Prostate gland (tissue), 2 donors: ENCODE measurements around the gene CHID1. TPM values are rescaled to one million over a fixed set of nuclear protein-coding genes. Genes with fewer than 3 reads are reported as not detected.

ENCODE experiments used
- DNase-seq: peaks from one replicate; pipeline ENCODE4 v3.0.0-alpha.2; 2019; ENCODE audit warnings: low spot score
- H3K27ac ChIP-seq, 2 donors: fragments of 200-600 bp; sonication (generic); 2 replicates each; pipeline ENCODE4 v1.5.1; 2017 to 2019
- H3K27me3 ChIP-seq: fragments of 200-600 bp; sonication (generic); replicated peaks from 2 replicates; pipeline ENCODE4 v1.5.1; 2019; ENCODE audit not compliant: insufficient read depth
- H3K36me3 ChIP-seq, 2 donors: fragments of 200-600 bp; sonication (generic); 1 replicate in 1 of 2; 2 replicates in 1 of 2; pipeline versions ENCODE4 v1.5.1 to v1.8.1; 2017 to 2019
- H3K4me1 ChIP-seq: fragments of 200-600 bp; sonication (generic); replicated peaks from 2 replicates; pipeline ENCODE4 v1.5.1; 2019
- H3K4me3 ChIP-seq, 2 donors: fragments of 200-600 bp; sonication (generic); 2 replicates each; pipeline ENCODE4 v1.5.1; 2017 to 2019
- H3K9me3 ChIP-seq: fragments of 200-600 bp; sonication (generic); 2 replicates; pipeline ENCODE4 v1.5.1; 2017
- CTCF ChIP-seq, 4 experiments: fragments of 200-600 bp in 2 of 4; fragments of 450-650 bp in 2 of 4; sonication (generic) in 2 of 4; IDR thresholded peaks; 1 replicate in 3 of 4; 2 replicates in 1 of 4; pipeline ENCODE4 v1.5.1; 2016 to 2019; ENCODE audit warnings: antibody characterized with exemption in 4 of 4, mild to moderate bottlenecking in 2 of 4, moderate library complexity in 2 of 4
- POLR2A ChIP-seq: fragments of 450-650 bp; IDR thresholded peaks from one replicate; pipeline ENCODE4 v1.6.1; 2016; ENCODE audit warnings: antibody characterized with exemption, mild to moderate bottlenecking
- POLR2AphosphoS5 ChIP-seq: sonication (generic); formaldehyde crosslinking; IDR thresholded peaks from one replicate; pipeline ENCODE4 v1.6.1; 2017; ENCODE audit warnings: antibody characterized with exemption
- WGBS: methylation state at CpG from one replicate; pipeline ENCODE4 v1.1.5; 2018; 5-methylcytosine and 5-hydroxymethylcytosine counted together
- intact Hi-C: fragments of 100-400 bp; cut with DNase I; formaldehyde crosslinking; loops from one replicate; pipeline ENCODE4 v1.14.2; 2022
- total RNA-seq, 2 donors: library from RNA; depleted of rRNA; stranded (reverse); fragments of >200 nt; gene quantifications; one replicate each; pipeline ENCODE4 v1.1.0, GENCODE V29; 2016

CHID1 gene
- total RNA-seq, 2 donors from 2014 or later: 107 to 145 TPM

DNA sequence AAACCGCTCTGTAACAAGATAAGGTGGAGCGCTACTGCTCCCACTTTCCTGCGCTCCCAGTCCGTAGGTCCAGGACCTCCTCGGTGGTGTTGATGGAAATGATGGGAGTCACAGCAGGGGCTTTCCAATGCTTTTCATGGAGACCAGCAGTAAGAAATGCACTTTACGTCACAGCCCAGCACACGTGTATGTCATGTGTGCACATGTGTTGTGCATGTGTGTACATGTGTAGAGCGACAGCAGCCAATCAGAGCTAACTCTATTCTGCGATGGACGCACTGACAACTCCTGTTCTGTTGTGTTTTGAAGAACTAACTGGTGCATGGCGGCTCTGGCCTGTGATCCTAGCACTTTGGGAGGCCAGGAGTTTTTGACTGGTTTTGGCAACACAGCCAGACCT is 1.2 kb downstream of the CHID1 start:
- intact Hi-C loops: no loop called here
- no peaks in the 10 kb centered on the region for H3K9me3 ChIP-seq
- no peak overlapping the region for H3K4me3 ChIP-seq
- DNase-seq: no peak
- no peak overlapping the region for H3K27ac ChIP-seq
- TF ChIP-seq POLR2A (no peak), CTCF (IDR thresholded peaks at IDR 0.05) (no peak), POLR2AphosphoS5 (no peak)
- H3K4me1 ChIP-seq: no peaks in the 10 kb centered on the region
- no peaks in the 10 kb centered on the region for H3K27me3 ChIP-seq
- WGBS: 85% methylated on average over 11 of the region's 11 CpGs
- no peaks in the 10 kb centered on the region for H3K36me3 ChIP-seq

DNA sequence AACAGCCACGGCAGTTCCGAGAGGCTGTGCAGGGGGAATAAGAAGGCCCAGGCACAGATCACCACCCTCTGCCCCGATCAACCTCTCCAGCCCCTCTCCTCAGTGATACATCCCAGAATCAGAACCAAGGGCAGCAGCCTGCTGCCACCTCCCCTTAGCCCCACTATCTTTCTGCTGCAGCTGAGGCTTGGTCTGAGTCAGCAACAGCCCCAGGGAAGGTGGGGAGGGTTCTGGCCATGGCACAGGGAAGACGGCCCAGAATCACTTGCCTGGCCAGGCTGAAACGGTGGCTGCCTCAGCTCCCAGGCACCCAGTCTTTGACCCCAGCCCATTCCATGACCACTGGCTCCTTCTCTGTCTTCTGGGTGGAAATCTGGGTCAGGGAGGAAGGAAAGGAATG is 2.3 kb downstream of the CHID1 start:
- no peaks in the 10 kb centered on the region for H3K36me3 ChIP-seq
- no peaks in the 10 kb centered on the region for H3K9me3 ChIP-seq
- H3K27ac ChIP-seq: no peak overlapping the region
- intact Hi-C loops: no loop called here
- DNase-seq: no peak
- H3K4me3 ChIP-seq: no peak overlapping the region
- no peaks in the 10 kb centered on the region for H3K4me1 ChIP-seq
- no peaks in the 10 kb centered on the region for H3K27me3 ChIP-seq
- TF ChIP-seq POLR2A (no peak), CTCF (IDR thresholded peaks at IDR 0.05) (no peak), POLR2AphosphoS5 (no peak)
- WGBS: 88% methylated on average over 5 of the region's 5 CpGs

DNA sequence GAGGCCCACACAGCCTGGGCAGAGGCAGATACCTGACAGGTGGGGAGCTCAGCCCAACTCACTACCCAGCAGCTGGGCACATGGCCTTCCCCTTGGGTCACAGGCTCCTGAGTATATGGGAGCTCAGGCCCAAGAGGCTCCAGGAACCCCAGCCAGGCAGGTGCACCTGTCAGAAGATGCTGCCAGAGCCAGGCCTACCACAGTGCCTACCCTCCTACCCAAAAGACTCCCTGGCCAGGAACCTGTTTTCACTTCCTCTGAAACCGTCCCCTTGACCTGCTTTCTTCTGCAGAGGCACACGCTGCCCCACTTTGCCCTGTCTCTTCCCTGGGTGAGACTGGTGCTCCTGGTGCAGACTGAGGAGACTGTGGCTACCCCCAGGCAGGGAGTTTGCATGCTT is 2.9 kb downstream of the CHID1 start:
- Histone ChIP-seq H3K9me3 (no peaks in the 10 kb centered on the region), H3K36me3 (peaks cover 4 to 5% of the 10 kb centered on the region in 2 donors), H3K4me1 (no peaks in the 10 kb centered on the region), H3K27me3 (no peaks in the 10 kb centered on the region), H3K27ac (no peak overlapping the region), H3K4me3 (no peak overlapping the region)
- intact Hi-C loops: no loop called here
- no peak for DNase-seq
- WGBS: 96% methylated on average over 2 of the region's 2 CpGs
- TF ChIP-seq POLR2A: no peak
- TF ChIP-seq CTCF (IDR thresholded peaks at IDR 0.05): no peak
- TF ChIP-seq POLR2AphosphoS5: no peak

GRCh38 chr11:905952-906351 is 4.7 kb downstream of the CHID1 start:
- no peak overlapping the region for H3K4me3 ChIP-seq
- H3K27ac ChIP-seq: no peak overlapping the region
- WGBS: 77% methylated on average over 7 of the region's 7 CpGs

More at GRCh38 chr11:905952-906351, 4.7 kb downstream of the CHID1 start:
- DNase-seq: no peak
- H3K4me1 ChIP-seq: no peaks in the 10 kb centered on the region
- no peaks in the 10 kb centered on the region for H3K9me3 ChIP-seq
- TF ChIP-seq POLR2A (no peak), CTCF (IDR thresholded peaks at IDR 0.05) (no peak), POLR2AphosphoS5 (no peak)
- intact Hi-C loops: no loop called here
- H3K36me3 ChIP-seq: peaks cover 7 to 19% of the 10 kb centered on the region in 2 donors
- no peaks in the 10 kb centered on the region for H3K27me3 ChIP-seq
